Endothelial cell of umbilical vein (primary cell): ENCODE data around the gene RPL4. TPM values are rescaled to one million over a fixed set of nuclear protein-coding genes. Genes with fewer than 3 reads are reported as not detected.

Source experiments
- Bru-seq: library from RNA; stranded (reverse); fragments of 400-500 nt; gene quantifications from one replicate; lab custom pipeline; 2021; lab: Mats Ljungman, UMichigan
- BruChase-seq, 2 experiments: library from RNA; stranded (reverse); fragments of 400-500 nt; gene quantifications; one replicate each; lab custom pipeline; 2021; lab: Mats Ljungman, UMichigan
- BruUV-seq: library from RNA; stranded (reverse); fragments of 400-500 nt; replicated peaks from 2 replicates; lab custom pipeline; 2021; lab: Mats Ljungman, UMichigan
- CTCF ChIA-PET: fragments of 300-600, 350-600 bp; sonication (Branson Sonifier 250); formaldehyde crosslinking; loops from one replicate; lab custom pipeline; 2021; ENCODE audit warnings: antibody characterized with exemption, inconsistent platforms; lab: Charles Lee
- POLR2A ChIA-PET: fragments of 300-600, 350-600 bp; sonication (Branson Sonifier 250); formaldehyde crosslinking; loops from one replicate; lab custom pipeline; 2021; ENCODE audit warnings: antibody characterized with exemption, inconsistent platforms; lab: Charles Lee
- DNase-seq: peaks from one replicate; pipeline ENCODE4 v3.0.0-alpha.2; 2011; ENCODE audit warnings: low read depth, low spot score
- FAIRE-seq: peaks from 2 replicates; lab custom pipeline; 2011; peaks lifted over from hg19 to GRCh38; lab: Jason Lieb, UNC
- H2AFZ ChIP-seq: 2 replicates; pipeline ENCODE4 v1.6.0; 2012; ENCODE audit warnings: low read depth, low read length, control low read depth, inconsistent platforms
- H3K27ac ChIP-seq: 2 replicates; pipeline ENCODE4 v1.5.1; 2011; ENCODE audit warnings: low read depth, mild to moderate bottlenecking, control low read depth, low read length, moderate library complexity; ENCODE audit not compliant: insufficient read depth
- H3K27me3 ChIP-seq, 2 experiments: 2 replicates each; pipeline versions ENCODE4 v1.6.0 to v1.6.1; 2011; ENCODE audit warnings: low read length in 2 of 2, mixed read lengths in 1 of 2; ENCODE audit not compliant: control insufficient read depth in 2 of 2, insufficient read depth in 2 of 2
- H3K36me3 ChIP-seq, 2 experiments: 2 replicates in 1 of 2; 3 replicates in 1 of 2; pipeline ENCODE4 v1.5.1; 2011; ENCODE audit warnings: low read length in 2 of 2, mild to moderate bottlenecking in 1 of 2, moderate library complexity in 1 of 2; ENCODE audit not compliant: control insufficient read depth in 2 of 2, insufficient read depth in 2 of 2; ENCODE audit errors: extremely low read depth in 1 of 2
- H3K4me1 ChIP-seq: 3 replicates; pipeline ENCODE4 v1.5.1; 2011; ENCODE audit warnings: mild to moderate bottlenecking, low read length; ENCODE audit not compliant: control insufficient read depth, insufficient read depth; ENCODE audit errors: extremely low read depth
- H3K4me2 ChIP-seq: 2 replicates; pipeline ENCODE4 v1.6.1; 2011; ENCODE audit warnings: low read length, control low read depth, mixed read lengths; ENCODE audit not compliant: insufficient read depth
- H3K4me3 ChIP-seq, 3 experiments: fragments of 200-600 bp in 1 of 3; sonication (generic), shearing (Covaris generic) in 1 of 3; replicated peaks in 1 of 3; 2 replicates each; pipeline ENCODE4 v1.5.1; 2011 to 2016; ENCODE audit warnings: control low read depth in 3 of 3, low read length in 3 of 3, mild to moderate bottlenecking in 2 of 3, inconsistent platforms in 1 of 3, low read depth in 1 of 3, moderate library complexity in 1 of 3; ENCODE audit not compliant: insufficient read depth in 1 of 3
- H3K79me2 ChIP-seq: 2 replicates; pipeline ENCODE4 v1.6.0; 2012; ENCODE audit warnings: low read length, inconsistent platforms; ENCODE audit not compliant: control insufficient read depth, insufficient read depth
- H3K9ac ChIP-seq: replicated peaks from 2 replicates; pipeline ENCODE3; 2011; ENCODE audit warnings: low read length, control low read depth; ENCODE audit not compliant: insufficient read depth; ENCODE audit errors: extremely low read depth
- H3K9me1 ChIP-seq: replicated peaks from 3 replicates; pipeline ENCODE4 v1.6.0; 2011; ENCODE audit warnings: mild to moderate bottlenecking, low read length; ENCODE audit not compliant: control insufficient read depth, insufficient read depth; ENCODE audit errors: extremely low read depth
- H3K9me3 ChIP-seq: replicated peaks from 2 replicates; pipeline ENCODE4 v1.5.1; 2012; ENCODE audit warnings: low read length, inconsistent platforms; ENCODE audit not compliant: control insufficient read depth, insufficient read depth
- H4K20me1 ChIP-seq: replicated peaks from 2 replicates; pipeline ENCODE3; 2011; ENCODE audit warnings: mild to moderate bottlenecking, low read length; ENCODE audit not compliant: control insufficient read depth, insufficient read depth; ENCODE audit errors: extremely low read depth
- EZH2 ChIP-seq: IDR thresholded peaks from 2 replicates; pipeline ENCODE4 v1.6.1; 2012; ENCODE audit warnings: borderline replicate concordance, low read depth, mild to moderate bottlenecking, moderate library complexity, low read length, inconsistent platforms; ENCODE audit not compliant: severe bottlenecking
- FOS ChIP-seq: IDR thresholded peaks from 2 replicates; pipeline ENCODE4 v1.6.1; 2011; ENCODE audit warnings: mild to moderate bottlenecking, low read length, moderate library complexity, borderline replicate concordance; ENCODE audit not compliant: insufficient read depth
- GATA2 ChIP-seq: IDR thresholded peaks from 2 replicates; pipeline ENCODE4 v1.7.0; 2011; ENCODE audit warnings: low read depth, mild to moderate bottlenecking, moderate library complexity, mixed read lengths, low read length; ENCODE audit not compliant: insufficient read length, insufficient read depth
- JUN ChIP-seq: IDR thresholded peaks from 2 replicates; pipeline ENCODE4 v1.6.1; 2011; ENCODE audit warnings: borderline replicate concordance, low read depth; ENCODE audit not compliant: insufficient read length, insufficient read depth
- MYC ChIP-seq: IDR thresholded peaks from one replicate; pipeline ENCODE4 v1.6.1; 2011; ENCODE audit warnings: mild to moderate bottlenecking, low read depth, low read length
- POLR2A ChIP-seq: IDR thresholded peaks from 2 replicates; pipeline ENCODE4 v1.6.1; 2012; ENCODE audit warnings: low read depth, mild to moderate bottlenecking, control low read depth, low read length
- POLR2AphosphoS5 ChIP-seq: IDR thresholded peaks from 2 replicates; pipeline ENCODE4 v1.6.1; 2012; ENCODE audit warnings: low read depth, mild to moderate bottlenecking, control low read depth, low read length, moderate library complexity; ENCODE audit not compliant: insufficient read depth
- dilution Hi-C: fragments of 300-500 bp; cut with MboI; formaldehyde crosslinking; loops from one replicate; pipeline ENCODE4 v1.15.0; 2019; ENCODE audit warnings: low sequenced_read_pairs; ENCODE audit not compliant: extremely low pct_ligation_motif_present
- intact Hi-C: fragments of 100-400 bp; cut with micrococcal nuclease; formaldehyde crosslinking; loops from one replicate; pipeline ENCODE4 v1.10.0; 2022
- long read RNA-seq: library from polyadenylated mRNA; stranded (forward); transcript quantifications from one replicate; pipeline ENCODE4 v2.0.0, GENCODE V29; 2021
- polyA minus RNA-seq, 3 experiments: library from RNA; depleted of rRNA, polyadenylated mRNA; stranded (reverse); fragments of >200 nt; gene quantifications; 1 replicate in 1 of 3; 2 replicates in 2 of 3; pipeline ENCODE4 v1.2.3, GENCODE V29; 2011
- polyA plus RNA-seq, 4 experiments: library from polyadenylated mRNA; depleted of rRNA in 3 of 4; stranded (reverse) in 3 of 4; unstranded in 1 of 4; fragments of >200 nt; gene quantifications; 2 replicates each; pipeline versions ENCODE4 v1.2.1 to v1.2.3, GENCODE V29; 2011 to 2012; ENCODE audit warnings: missing spikeins in 1 of 4
- total RNA-seq: library from RNA; stranded (reverse); gene quantifications from 2 replicates; pipeline ENCODE4 v1.2.3, GENCODE V29; 2021
- TF ChIP-seq, protein P1 (sequence below), 2 donors: IDR thresholded peaks; 1 replicate in 1 of 2; 2 replicates in 1 of 2; pipeline ENCODE4 v1.5.1; 2011; ENCODE audit warnings: low read length in 2 of 2, mild to moderate bottlenecking in 2 of 2, moderate library complexity in 2 of 2, control low read depth in 1 of 2, inconsistent platforms in 1 of 2, low read depth in 1 of 2; ENCODE audit not compliant: insufficient read depth in 1 of 2; ENCODE audit errors: extremely low read depth in 1 of 2
- TF ChIP-seq, protein P2 (sequence below): IDR thresholded peaks from 2 replicates; pipeline ENCODE4 v1.6.1; 2011; ENCODE audit not compliant: insufficient read depth, insufficient read length

RPL4 gene
- total RNA-seq (2,534 and 2,598 TPM in 2 replicates), polyA plus RNA-seq (2,896 and 3,530 TPM in 2 replicates), polyA minus RNA-seq (3,300 and 3,522 TPM in 2 replicates), Bru-seq, nascent RNA (percentile 93 among the genes with signal in this experiment), BruChase-seq, experiment 1, labeled RNA remaining after a 6-hour chase (percentile 99 among the genes with signal in this experiment), BruChase-seq, experiment 2, labeled RNA remaining after a 2-hour chase (percentile 95 among the genes with signal in this experiment)
- 4,505 and 4,880 TPM in 2 replicates for polyA plus RNA-seq (2011; cell fraction: cytosol; rRNA removed)
- polyA plus RNA-seq (2011; cell fraction: nucleus; rRNA removed) = 1,563 and 1,931 TPM in 2 replicates
- 2,845 and 3,612 TPM in 2 replicates for polyA plus RNA-seq (2012)
- 1,957 TPM for polyA minus RNA-seq (2011; cell fraction: cytosol; rRNA and poly(A)+ RNA removed)
- 399 and 512 TPM in 2 replicates for polyA minus RNA-seq (2011; cell fraction: nucleus; rRNA and poly(A)+ RNA removed)
- long read RNA-seq, transcript RPL4-201 (10 exons, 2,769 nt) = major isoform, 1,881 of 2,110 reads
- long read RNA-seq, partial matches to known transcripts = 158 of 2,110 reads
- long read RNA-seq, other reads (novel, unspliced or antisense) = 68 of 2,110 reads

DNA sequence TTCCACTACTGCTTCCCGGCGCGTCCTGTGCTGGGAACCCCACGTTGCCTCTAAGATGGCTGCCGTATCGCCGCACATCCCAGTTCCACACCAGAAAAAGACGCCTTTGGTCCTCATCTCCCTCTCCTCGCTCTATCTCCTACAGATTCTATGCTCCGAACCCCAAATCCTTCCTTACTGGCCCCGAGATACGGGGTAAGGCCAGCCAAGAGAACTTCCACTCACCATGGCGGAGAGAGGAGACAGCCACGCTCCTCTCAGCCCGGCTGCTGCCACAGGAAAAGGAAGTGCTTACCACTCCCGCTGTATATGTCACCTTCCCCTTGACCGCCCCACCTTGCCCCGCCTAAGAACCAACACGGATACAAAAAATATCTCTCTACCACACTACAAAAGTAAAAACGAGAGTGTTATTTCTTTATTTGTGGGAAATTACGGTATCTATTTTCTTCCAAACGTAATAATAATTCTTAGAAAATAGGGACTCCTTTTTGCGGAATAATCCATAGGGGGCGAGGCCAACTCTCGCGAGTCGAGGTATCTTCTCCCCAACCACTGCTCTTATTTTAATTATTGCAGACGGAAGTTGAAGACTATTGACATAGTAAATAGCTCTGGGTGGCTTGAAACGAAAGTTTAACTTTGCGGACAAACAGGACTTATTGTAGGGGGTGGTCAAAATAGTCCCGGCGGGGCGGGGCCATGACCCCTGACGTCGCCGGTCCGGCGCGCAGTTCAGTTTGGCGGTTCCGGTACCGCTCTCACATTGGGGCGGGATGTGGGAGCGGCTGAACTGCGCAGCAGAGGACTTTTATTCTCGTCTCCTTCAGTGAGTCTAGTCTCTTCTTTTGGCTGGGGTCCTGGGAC is at the start of gene RPL4, which contains the start of gene ZWILCH:
RPL4 (minus strand) TSS at position 293 of the 867 bp plus-strand sequence; CDS start at position 228, 65 bp downstream.
ZWILCH (plus strand) TSS at position 764 of the 867 bp plus-strand sequence; CDS start at position 777, 13 bp downstream.
- Histone ChIP-seq H3K36me3 (peaks cover 20 to 27% of the 10 kb centered on the region in 2 experiments), H3K79me2 (peaks cover 74% of the 10 kb centered on the region), H3K4me2 (peak within 1 kb of the TSS; percentile 98), H3K9me3 (no peaks in the 10 kb centered on the region), H3K4me1 (peaks cover 28% of the 10 kb centered on the region), H3K27me3 (no peaks in the 10 kb centered on the region), H3K27ac (peak within 1 kb of the TSS; percentile 96), H2AFZ (peak within 1 kb of the TSS; percentile 84), H3K4me3 (peak within 1 kb of the TSS; percentile 93 to 98 (median 98)), H3K9me1 (no peaks in the 10 kb centered on the region), H4K20me1 (no peaks in the 10 kb centered on the region), H3K9ac (peak within 1 kb of the TSS; percentile 98)
- ChIA-PET CTCF (interaction anchor here (2.0 kb wide), 1 partner anchor 11 kb away, joined by 5 read pairs; no protein-coding TSS in a partner anchor), POLR2A (interaction anchor here (1.2 kb wide), 1 partner anchor 610 kb away, joined by 3 read pairs; no protein-coding TSS in a partner anchor)
- DNase-seq (peak; percentile 86), FAIRE-seq (peak; percentile 79)
- no TSS peak for BruUV-seq
- intact Hi-C loops (loop anchor here (2.0 to 5.0 kb wide), 3 partner anchors 62 to 348 kb away; partner anchors contain the start of gene SMAD6), dilution Hi-C loops (no loop called here)
- TF ChIP-seq POLR2A (peak; percentile 79), EZH2 (no peak), MYC (peak; percentile 72), FOS (no peak), GATA2 (no peak), JUN (no peak), POLR2AphosphoS5 (peak; percentile 78)
- TF ChIP-seq, protein P1, sequence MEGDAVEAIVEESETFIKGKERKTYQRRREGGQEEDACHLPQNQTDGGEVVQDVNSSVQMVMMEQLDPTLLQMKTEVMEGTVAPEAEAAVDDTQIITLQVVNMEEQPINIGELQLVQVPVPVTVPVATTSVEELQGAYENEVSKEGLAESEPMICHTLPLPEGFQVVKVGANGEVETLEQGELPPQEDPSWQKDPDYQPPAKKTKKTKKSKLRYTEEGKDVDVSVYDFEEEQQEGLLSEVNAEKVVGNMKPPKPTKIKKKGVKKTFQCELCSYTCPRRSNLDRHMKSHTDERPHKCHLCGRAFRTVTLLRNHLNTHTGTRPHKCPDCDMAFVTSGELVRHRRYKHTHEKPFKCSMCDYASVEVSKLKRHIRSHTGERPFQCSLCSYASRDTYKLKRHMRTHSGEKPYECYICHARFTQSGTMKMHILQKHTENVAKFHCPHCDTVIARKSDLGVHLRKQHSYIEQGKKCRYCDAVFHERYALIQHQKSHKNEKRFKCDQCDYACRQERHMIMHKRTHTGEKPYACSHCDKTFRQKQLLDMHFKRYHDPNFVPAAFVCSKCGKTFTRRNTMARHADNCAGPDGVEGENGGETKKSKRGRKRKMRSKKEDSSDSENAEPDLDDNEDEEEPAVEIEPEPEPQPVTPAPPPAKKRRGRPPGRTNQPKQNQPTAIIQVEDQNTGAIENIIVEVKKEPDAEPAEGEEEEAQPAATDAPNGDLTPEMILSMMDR (IDR thresholded peaks at IDR 0.05; ENCODE audit: extremely low read depth in 1 of 2, insufficient read depth in 1 of 2, low read depth in 1 of 2, low read length in 2 of 2) = no peak
- TF ChIP-seq, protein P2, sequence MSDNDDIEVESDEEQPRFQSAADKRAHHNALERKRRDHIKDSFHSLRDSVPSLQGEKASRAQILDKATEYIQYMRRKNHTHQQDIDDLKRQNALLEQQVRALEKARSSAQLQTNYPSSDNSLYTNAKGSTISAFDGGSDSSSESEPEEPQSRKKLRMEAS = peak; percentile 21
